Mammary epithelial cell (primary cell): ENCODE results near the gene ANO3.

Experiments
- EZH2 ChIP-seq: IDR thresholded peaks from 2 replicates; pipeline ENCODE4 v1.6.1; 2012; ENCODE audit warnings: low read length, inconsistent platforms, borderline replicate concordance
- TF ChIP-seq, protein P1 (sequence below), 2 donors: IDR thresholded peaks in 1 of 2; conservative IDR thresholded peaks in 1 of 2; 2 replicates each; pipeline ENCODE4 v1.5.1; 2011 to 2012; ENCODE audit warnings: inconsistent platforms in 2 of 2, low read length in 2 of 2, mild to moderate bottlenecking in 2 of 2, control low read depth in 1 of 2, low read depth in 1 of 2; ENCODE audit not compliant: insufficient read depth in 1 of 2; ENCODE audit errors: extremely low read depth in 1 of 2

DNA sequence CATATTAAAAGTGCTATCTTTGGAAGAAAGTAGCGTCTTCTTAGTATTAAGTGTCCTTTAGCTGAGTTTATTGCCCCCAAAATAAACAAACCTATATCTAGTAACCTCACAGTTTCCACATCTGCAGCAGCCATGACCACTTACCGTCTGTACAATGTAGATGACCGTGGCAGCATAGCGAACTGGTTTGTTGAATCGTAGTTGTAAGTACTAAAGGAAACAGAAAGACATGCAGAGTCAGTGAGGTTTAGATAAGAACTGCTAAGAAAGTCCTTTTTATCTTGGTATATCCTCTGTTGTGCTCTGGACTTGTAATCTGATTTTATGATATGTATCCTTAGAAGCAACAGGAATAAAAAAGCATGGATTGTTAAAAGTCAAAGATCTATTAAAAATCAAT is 380.6 kb downstream of the ANO3 start:
- TF ChIP-seq, protein P1, sequence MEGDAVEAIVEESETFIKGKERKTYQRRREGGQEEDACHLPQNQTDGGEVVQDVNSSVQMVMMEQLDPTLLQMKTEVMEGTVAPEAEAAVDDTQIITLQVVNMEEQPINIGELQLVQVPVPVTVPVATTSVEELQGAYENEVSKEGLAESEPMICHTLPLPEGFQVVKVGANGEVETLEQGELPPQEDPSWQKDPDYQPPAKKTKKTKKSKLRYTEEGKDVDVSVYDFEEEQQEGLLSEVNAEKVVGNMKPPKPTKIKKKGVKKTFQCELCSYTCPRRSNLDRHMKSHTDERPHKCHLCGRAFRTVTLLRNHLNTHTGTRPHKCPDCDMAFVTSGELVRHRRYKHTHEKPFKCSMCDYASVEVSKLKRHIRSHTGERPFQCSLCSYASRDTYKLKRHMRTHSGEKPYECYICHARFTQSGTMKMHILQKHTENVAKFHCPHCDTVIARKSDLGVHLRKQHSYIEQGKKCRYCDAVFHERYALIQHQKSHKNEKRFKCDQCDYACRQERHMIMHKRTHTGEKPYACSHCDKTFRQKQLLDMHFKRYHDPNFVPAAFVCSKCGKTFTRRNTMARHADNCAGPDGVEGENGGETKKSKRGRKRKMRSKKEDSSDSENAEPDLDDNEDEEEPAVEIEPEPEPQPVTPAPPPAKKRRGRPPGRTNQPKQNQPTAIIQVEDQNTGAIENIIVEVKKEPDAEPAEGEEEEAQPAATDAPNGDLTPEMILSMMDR (conservative IDR thresholded peaks at IDR 0.05 in 1 of 2, IDR thresholded peaks at IDR 0.05 in 1 of 2; ENCODE audit: extremely low read depth in 1 of 2, insufficient read depth in 1 of 2, low read depth in 1 of 2, low read length in 2 of 2) = no peak
- no peak for TF ChIP-seq EZH2
